C4-2B (cell line): ENCODE measurements around the gene TIMM50.
A peak's percentile ranks its signal among the peaks of the same experiment; 100 is the strongest.

Source experiments
- ZFX ChIP-seq: fragments of 450-650 bp; IDR thresholded peaks from 2 replicates; pipeline ENCODE4 v1.6.1; 2017
- TF ChIP-seq, protein P1 (sequence below): fragments of 450-650 bp; conservative IDR thresholded peaks from 2 replicates; pipeline ENCODE4 v1.5.1; 2017; ENCODE audit warnings: mild to moderate bottlenecking

DNA sequence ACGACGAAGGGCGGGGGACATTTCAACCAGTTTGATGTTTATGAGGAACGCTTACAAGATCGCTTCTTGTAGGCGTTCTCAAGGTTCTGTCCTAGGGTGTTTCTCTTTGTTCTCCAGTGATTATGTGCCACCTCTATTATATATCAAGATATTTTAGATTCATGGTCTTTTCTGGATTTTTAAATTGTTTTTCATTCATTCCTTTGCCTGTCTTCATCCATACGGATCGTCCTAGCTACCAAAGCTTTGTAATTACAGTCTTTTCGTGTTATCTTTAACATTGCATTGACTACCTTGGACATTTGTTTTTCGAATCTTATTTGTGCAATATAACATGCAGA lies 59.7 kb downstream of the TIMM50 start:
- TF ChIP-seq, protein P1, sequence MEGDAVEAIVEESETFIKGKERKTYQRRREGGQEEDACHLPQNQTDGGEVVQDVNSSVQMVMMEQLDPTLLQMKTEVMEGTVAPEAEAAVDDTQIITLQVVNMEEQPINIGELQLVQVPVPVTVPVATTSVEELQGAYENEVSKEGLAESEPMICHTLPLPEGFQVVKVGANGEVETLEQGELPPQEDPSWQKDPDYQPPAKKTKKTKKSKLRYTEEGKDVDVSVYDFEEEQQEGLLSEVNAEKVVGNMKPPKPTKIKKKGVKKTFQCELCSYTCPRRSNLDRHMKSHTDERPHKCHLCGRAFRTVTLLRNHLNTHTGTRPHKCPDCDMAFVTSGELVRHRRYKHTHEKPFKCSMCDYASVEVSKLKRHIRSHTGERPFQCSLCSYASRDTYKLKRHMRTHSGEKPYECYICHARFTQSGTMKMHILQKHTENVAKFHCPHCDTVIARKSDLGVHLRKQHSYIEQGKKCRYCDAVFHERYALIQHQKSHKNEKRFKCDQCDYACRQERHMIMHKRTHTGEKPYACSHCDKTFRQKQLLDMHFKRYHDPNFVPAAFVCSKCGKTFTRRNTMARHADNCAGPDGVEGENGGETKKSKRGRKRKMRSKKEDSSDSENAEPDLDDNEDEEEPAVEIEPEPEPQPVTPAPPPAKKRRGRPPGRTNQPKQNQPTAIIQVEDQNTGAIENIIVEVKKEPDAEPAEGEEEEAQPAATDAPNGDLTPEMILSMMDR, result peak; percentile 73
- no peak for TF ChIP-seq ZFX
